GM20000 (cell line): ENCODE results near the gene YPEL5.

Source experiments
- DNase-seq: peaks from one replicate; pipeline ENCODE4 v3.0.0; 2012; ENCODE audit warnings: low spot score
- TF ChIP-seq, protein P1 (sequence below): IDR thresholded peaks from 2 replicates; pipeline ENCODE4 v1.5.1; 2012; ENCODE audit warnings: mild to moderate bottlenecking, control low read depth; ENCODE audit errors: extremely low read depth, missing control alignments

YPEL5 gene

DNA sequence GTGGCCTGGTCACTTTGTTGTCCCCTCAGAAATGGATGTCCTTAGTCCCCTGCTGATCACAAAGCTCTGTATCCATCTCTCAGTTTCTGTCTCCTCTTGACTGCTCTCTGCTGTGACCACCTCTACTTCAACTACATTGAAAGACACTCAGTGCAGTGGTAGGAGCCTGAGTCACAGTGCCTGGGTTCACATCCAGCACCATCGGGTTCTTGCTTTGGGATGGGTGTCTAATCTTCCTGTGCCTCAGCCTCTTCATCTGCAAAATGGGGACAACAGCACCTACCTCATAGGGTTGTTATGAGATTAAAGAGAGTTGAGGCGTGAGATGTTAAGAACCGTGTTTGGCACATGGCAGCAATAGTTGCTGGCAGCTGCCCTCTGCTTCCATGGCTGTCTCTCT lies 30.6 kb downstream of the YPEL5 start:
- TF ChIP-seq, protein P1, sequence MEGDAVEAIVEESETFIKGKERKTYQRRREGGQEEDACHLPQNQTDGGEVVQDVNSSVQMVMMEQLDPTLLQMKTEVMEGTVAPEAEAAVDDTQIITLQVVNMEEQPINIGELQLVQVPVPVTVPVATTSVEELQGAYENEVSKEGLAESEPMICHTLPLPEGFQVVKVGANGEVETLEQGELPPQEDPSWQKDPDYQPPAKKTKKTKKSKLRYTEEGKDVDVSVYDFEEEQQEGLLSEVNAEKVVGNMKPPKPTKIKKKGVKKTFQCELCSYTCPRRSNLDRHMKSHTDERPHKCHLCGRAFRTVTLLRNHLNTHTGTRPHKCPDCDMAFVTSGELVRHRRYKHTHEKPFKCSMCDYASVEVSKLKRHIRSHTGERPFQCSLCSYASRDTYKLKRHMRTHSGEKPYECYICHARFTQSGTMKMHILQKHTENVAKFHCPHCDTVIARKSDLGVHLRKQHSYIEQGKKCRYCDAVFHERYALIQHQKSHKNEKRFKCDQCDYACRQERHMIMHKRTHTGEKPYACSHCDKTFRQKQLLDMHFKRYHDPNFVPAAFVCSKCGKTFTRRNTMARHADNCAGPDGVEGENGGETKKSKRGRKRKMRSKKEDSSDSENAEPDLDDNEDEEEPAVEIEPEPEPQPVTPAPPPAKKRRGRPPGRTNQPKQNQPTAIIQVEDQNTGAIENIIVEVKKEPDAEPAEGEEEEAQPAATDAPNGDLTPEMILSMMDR: no peak
- DNase-seq: no peak

DNA sequence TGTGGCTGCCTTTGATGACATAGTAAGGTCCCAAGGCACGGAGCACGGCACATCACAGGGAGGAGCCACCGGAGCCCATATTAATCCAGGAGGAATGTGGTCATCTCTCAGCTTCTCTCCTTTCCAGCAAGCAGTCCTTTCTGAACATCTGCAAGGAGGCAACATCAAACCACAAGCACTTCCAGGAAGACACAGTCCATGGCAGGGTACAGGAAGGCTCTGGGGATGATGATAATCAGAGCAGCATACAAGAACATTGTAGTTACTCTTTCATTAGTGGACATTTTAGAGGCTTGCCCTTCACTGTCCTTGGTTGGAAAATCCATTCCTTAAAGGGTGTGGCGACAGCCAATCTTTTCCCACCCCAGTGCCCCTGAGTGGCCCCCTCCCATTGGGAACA lies 31.1 kb downstream of the YPEL5 start:
- TF ChIP-seq, protein P1: no peak
- DNase-seq: no peak

- TF ChIP-seq, protein P1: no peak
- no peak for DNase-seq
Measured at GRCh38 chr2:30178618-30179434, 32.0 kb downstream of the YPEL5 start.

GRCh38 chr2:30179536-30179935 lies 32.7 kb downstream of the YPEL5 start:
- TF ChIP-seq, protein P1: no peak

GRCh38 chr2:30180226-30180625 lies 33.4 kb downstream of the YPEL5 start:
- TF ChIP-seq, protein P1: no peak
- DNase-seq: no peak

More at GRCh38 chr2:30179536-30179935, 32.7 kb downstream of the YPEL5 start:
- no peak for DNase-seq

- DNase-seq: no peak
- TF ChIP-seq, protein P1: no peak
Measured at GRCh38 chr2:30181176-30181575, 34.4 kb downstream of the YPEL5 start.

- no peak for DNase-seq
- TF ChIP-seq, protein P1: no peak
Measured at GRCh38 chr2:30184035-30184434, 37.2 kb downstream of the YPEL5 start.
